ENCODE results near the gene ATR.

- no peak for TF ChIP-seq CTCF (conservative IDR thresholded peaks at IDR 0.05; ENCODE audit: low read depth, low read length)
- TF ChIP-seq EZH2 (IDR thresholded peaks at IDR 0.05; ENCODE audit: borderline replicate concordance, low read depth, low read length, poor library complexity, severe bottlenecking) = no peak
These were observed 80.8 kb downstream of the ATR start for GRCh38 chr3:142497729-142498128.
